Nephron progenitor cell (in vitro differentiated cells): ENCODE results near the gene CX3CL1.
"Not testable (repeated sequence)": the region's sequence is repeated elsewhere in the genome, so short reads cannot be mapped to it uniquely, and the experiment has no call there.

Experiments
- DNase-seq: peaks from one replicate; pipeline ENCODE4 v3.0.0; 2021
- H3K27ac Mint-ChIP-seq: 2 replicates; pipeline ENCODE4 v1.8.0; 2021; ENCODE audit warnings: mild to moderate bottlenecking, moderate library complexity, mixed read lengths
- H3K27me3 Mint-ChIP-seq: 2 replicates; pipeline ENCODE4 v1.8.0; 2021; ENCODE audit warnings: mild to moderate bottlenecking, low read depth, mixed read lengths; ENCODE audit not compliant: poor library complexity
- H3K36me3 Mint-ChIP-seq: 2 replicates; pipeline ENCODE4 v1.8.0; 2021; ENCODE audit warnings: low read depth, mixed read lengths
- H3K4me1 Mint-ChIP-seq: 2 replicates; pipeline ENCODE4 v1.8.0; 2021; ENCODE audit warnings: mixed read lengths
- H3K4me3 Mint-ChIP-seq: 2 replicates; pipeline ENCODE4 v1.8.0; 2021; ENCODE audit warnings: mild to moderate bottlenecking, moderate library complexity, mixed read lengths
- H3K9me3 Mint-ChIP-seq: 2 replicates; pipeline ENCODE4 v1.8.0; 2021; ENCODE audit warnings: mild to moderate bottlenecking, moderate library complexity, mixed read lengths
- CTCF ChIP-seq: fragments of 200-600 bp; sonication (generic); IDR thresholded peaks from 2 replicates; pipeline ENCODE4 v1.5.0; 2021; ENCODE audit warnings: antibody characterized with exemption

Gene CX3CL1

GRCh38 chr16:57335366-57335765, 36.9 kb upstream of the CX3CL1 start:
- Mint-ChIP-seq H3K9me3 (peaks cover 35% of the 10 kb centered on the region), H3K27me3 (peaks cover 27% of the 10 kb centered on the region), H3K4me3 (no peak overlapping the region), H3K4me1 (peaks cover 10% of the 10 kb centered on the region), H3K27ac (no peak overlapping the region), H3K36me3 (no peaks in the 10 kb centered on the region)
- TF ChIP-seq CTCF: no peak
- no peak for DNase-seq

- Mint-ChIP-seq H3K4me3 (no peak overlapping the region), H3K36me3 (no peaks in the 10 kb centered on the region), H3K4me1 (peaks cover 15% of the 10 kb centered on the region), H3K9me3 (peaks cover 14% of the 10 kb centered on the region), H3K27ac (peak overlapping the region; percentile 87), H3K27me3 (peaks cover 24% of the 10 kb centered on the region)
- no peak for TF ChIP-seq CTCF
- no peak for DNase-seq
These were observed 31.2 kb upstream of the CX3CL1 start for GRCh38 chr16:57341062-57341440.

- Mint-ChIP-seq H3K27ac (no peak overlapping the region), H3K4me3 (no peak overlapping the region), H3K4me1 (peaks cover 15% of the 10 kb centered on the region), H3K27me3 (peaks cover 29% of the 10 kb centered on the region), H3K9me3 (peaks cover 11% of the 10 kb centered on the region), H3K36me3 (no peaks in the 10 kb centered on the region)
- DNase-seq: no peak
- no peak for TF ChIP-seq CTCF
These were observed 30.6 kb upstream of the CX3CL1 start for GRCh38 chr16:57341441-57342303.

- Mint-ChIP-seq H3K9me3 (peaks cover 17% of the 10 kb centered on the region), H3K4me1 (peaks cover 15% of the 10 kb centered on the region), H3K27me3 (peaks cover 39% of the 10 kb centered on the region)
- H3K4me3 Mint-ChIP-seq, H3K27ac Mint-ChIP-seq, H3K36me3 Mint-ChIP-seq, DNase-seq: not testable (repeated sequence)
These were observed 29.7 kb upstream of the CX3CL1 start for GRCh38 chr16:57342606-57343005.

GRCh38 chr16:57343221-57343620, 29.1 kb upstream of the CX3CL1 start:
- Mint-ChIP-seq H3K27ac (no peak overlapping the region), H3K27me3 (peaks cover 40% of the 10 kb centered on the region), H3K36me3 (no peaks in the 10 kb centered on the region), H3K4me3 (no peak overlapping the region), H3K4me1 (peaks cover 15% of the 10 kb centered on the region), H3K9me3 (peaks cover 13% of the 10 kb centered on the region)
- TF ChIP-seq CTCF: no peak
- DNase-seq: no peak

- H3K4me3 Mint-ChIP-seq, DNase-seq, H3K9me3 Mint-ChIP-seq, H3K27ac Mint-ChIP-seq, H3K36me3 Mint-ChIP-seq: not testable (repeated sequence)
- Mint-ChIP-seq H3K27me3 (peaks cover 43% of the 10 kb centered on the region), H3K4me1 (peaks cover 15% of the 10 kb centered on the region)
These were observed 28.2 kb upstream of the CX3CL1 start for GRCh38 chr16:57344094-57344493.

GRCh38 chr16:57345021-57345420, 27.3 kb upstream of the CX3CL1 start:
- Mint-ChIP-seq H3K4me3 (no peak overlapping the region), H3K27ac (no peak overlapping the region), H3K27me3 (peaks cover 52% of the 10 kb centered on the region), H3K9me3 (peaks cover 6% of the 10 kb centered on the region), H3K36me3 (no peaks in the 10 kb centered on the region), H3K4me1 (peaks cover 6% of the 10 kb centered on the region)
- DNase-seq: no peak
- no peak for TF ChIP-seq CTCF
